Peyer's patch (tissue), 4 donors: ENCODE data around the gene RNF157.

Experiments
- POLR2A ChIP-seq, 2 donors: fragments of 450-650 bp; IDR thresholded peaks; one replicate each; pipeline ENCODE4 v1.5.1; 2017; ENCODE audit warnings: antibody characterized with exemption in 2 of 2, mild to moderate bottlenecking in 2 of 2, moderate library complexity in 2 of 2
- TF ChIP-seq, protein P1 (sequence below), 6 experiments: fragments of 450-650 bp in 4 of 6; fragments of 200-600 bp in 2 of 6; sonication (generic) in 1 of 6; IDR thresholded peaks; one replicate each; pipeline ENCODE4 v1.5.1; 2017 to 2019; ENCODE audit warnings: antibody characterized with exemption in 6 of 6, mild to moderate bottlenecking in 3 of 6, moderate library complexity in 1 of 6

DNA sequence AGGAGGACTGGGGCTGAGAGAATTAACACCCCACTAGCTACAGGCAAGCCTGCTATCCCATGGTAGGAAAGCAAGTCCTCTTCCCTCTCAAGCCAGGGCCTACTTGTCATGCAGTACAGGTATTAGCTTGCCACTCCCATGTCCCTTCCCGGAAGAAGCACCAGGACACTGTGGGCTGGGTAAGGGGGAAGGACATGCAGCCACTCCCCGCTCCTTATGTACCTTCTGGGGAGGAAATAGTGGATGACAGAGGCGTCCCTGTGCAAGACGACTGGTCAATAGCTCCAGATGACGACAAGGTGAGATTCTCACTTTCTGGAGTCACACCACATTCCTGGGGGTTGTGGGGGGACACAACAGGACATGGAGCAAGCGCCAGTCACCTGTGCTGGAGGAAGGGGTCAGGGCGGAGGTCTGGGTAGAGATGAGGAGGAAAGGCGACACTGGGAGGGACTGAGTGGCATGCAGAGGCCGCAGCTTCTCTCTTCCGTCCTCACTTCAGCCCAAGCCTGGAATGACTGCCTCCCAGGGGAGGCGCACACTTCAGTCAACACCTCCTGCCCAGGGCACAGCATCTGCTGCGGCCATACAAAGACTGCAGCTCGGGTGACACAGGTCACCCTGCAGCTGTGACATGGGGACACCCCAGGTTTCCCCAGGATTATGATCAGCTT is 84.2 kb downstream of the RNF157 start:
- TF ChIP-seq, protein P1, sequence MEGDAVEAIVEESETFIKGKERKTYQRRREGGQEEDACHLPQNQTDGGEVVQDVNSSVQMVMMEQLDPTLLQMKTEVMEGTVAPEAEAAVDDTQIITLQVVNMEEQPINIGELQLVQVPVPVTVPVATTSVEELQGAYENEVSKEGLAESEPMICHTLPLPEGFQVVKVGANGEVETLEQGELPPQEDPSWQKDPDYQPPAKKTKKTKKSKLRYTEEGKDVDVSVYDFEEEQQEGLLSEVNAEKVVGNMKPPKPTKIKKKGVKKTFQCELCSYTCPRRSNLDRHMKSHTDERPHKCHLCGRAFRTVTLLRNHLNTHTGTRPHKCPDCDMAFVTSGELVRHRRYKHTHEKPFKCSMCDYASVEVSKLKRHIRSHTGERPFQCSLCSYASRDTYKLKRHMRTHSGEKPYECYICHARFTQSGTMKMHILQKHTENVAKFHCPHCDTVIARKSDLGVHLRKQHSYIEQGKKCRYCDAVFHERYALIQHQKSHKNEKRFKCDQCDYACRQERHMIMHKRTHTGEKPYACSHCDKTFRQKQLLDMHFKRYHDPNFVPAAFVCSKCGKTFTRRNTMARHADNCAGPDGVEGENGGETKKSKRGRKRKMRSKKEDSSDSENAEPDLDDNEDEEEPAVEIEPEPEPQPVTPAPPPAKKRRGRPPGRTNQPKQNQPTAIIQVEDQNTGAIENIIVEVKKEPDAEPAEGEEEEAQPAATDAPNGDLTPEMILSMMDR (IDR thresholded peaks at IDR 0.05), result no peak
- TF ChIP-seq POLR2A (IDR thresholded peaks at IDR 0.05), result no peak
